Measurements from ENCODE around the gene PAK6. TPM values are rescaled to one million over a fixed set of nuclear protein-coding genes. Genes with fewer than 3 reads are reported as not detected.

The PAK6 gene
- total and polyA plus RNA-seq, 9 of the 15 experiments (the other 6 are each of a cell fraction or from before 2014, with no cell fraction given): 0.03 to 0.74 (median 0.16) TPM; not detected in 2

DNA sequence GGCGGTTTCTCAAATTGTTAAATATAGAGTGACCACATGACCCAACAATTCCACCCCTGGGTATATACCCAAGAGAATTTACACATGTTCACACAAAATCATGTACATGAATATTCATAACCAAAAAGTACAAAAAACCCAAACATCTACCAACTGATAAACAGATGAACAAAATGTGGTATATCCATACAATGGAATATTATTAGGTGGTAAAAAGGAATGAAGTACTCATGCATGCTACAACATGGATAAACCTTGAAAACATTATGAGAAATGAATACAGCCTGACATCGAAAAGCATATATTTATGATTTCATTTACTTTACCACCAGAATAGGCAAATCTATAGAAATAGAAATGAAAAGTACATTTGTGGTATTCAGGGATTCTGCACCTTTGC is 61.5 kb downstream of the PAK6 start:
- ATAC-seq (no peak), FAIRE-seq (no peak), DNase-seq (ENCODE audit: extremely low read depth in 1 of 4, low spot score in 3 of 4) (no peak)
- Histone ChIP-seq H3K36me3 (ENCODE audit: control insufficient read depth, insufficient read depth, low read length) (no peaks in the 10 kb centered on the region), H3K4me2 (ENCODE audit: insufficient read depth, low read length) (no peak overlapping the region), H3K9me3 (replicated peaks; ENCODE audit: control insufficient read depth, insufficient read depth, low read depth, low read length) (no peaks in the 10 kb centered on the region), H3K9ac (ENCODE audit: insufficient read depth in 1 of 2, low read depth in 2 of 2, low read length in 2 of 2) (no peak overlapping the region), H3K4me1 (replicated peaks in 1 of 2; ENCODE audit: control insufficient read depth in 2 of 2, insufficient read depth in 2 of 2, low read length in 2 of 2) (peaks cover 19 to 38% of the 10 kb centered on the region in 2 experiments; a peak in 4 of 5 replicates), H3K79me2 (ENCODE audit: control insufficient read depth, insufficient read depth, low read length) (no peaks in the 10 kb centered on the region), H2AFZ (ENCODE audit: low read depth, low read length) (no peak overlapping the region), H3K4me3 (no peak overlapping the region), H3K27me3 (ENCODE audit: control insufficient read depth in 2 of 2, insufficient read depth in 2 of 2, low read length in 2 of 2) (peaks cover 0 to 8% of the 10 kb centered on the region in 2 experiments; a peak in 1 of 5 replicates), H3K27ac (ENCODE audit: extremely low read depth, low read depth, low read length) (no peak overlapping the region), H3K9me1 (ENCODE audit: control insufficient read depth, insufficient read depth, low read length) (no peaks in the 10 kb centered on the region), H4K20me1 (replicated peaks; ENCODE audit: control insufficient read depth, insufficient read depth, low read length) (no peaks in the 10 kb centered on the region)
- POLR2A ChIA-PET: interaction anchor here (0.9 to 1.6 kb wide), 2 partner anchors 10 kb away, joined by 4 to 13 read pairs; no protein-coding TSS in a partner anchor
- CTCF ChIA-PET (ENCODE audit: low intra/inter-chr PET ratio): no interaction called here
- TF ChIP-seq ZNF146 (CRISPR knock-in tag; IDR thresholded peaks at IDR 0.05; ENCODE audit: unreplicated experiment): peak; percentile 78
- TF ChIP-seq CBX3 (IDR thresholded peaks at IDR 0.05; ENCODE audit: borderline replicate concordance in 1 of 2, low read length in 2 of 2): peak in 1 of 2 experiments; percentile 34; a peak in 1 of 3 replicates
- peak; percentile 73 for TF ChIP-seq RBM25 (IDR thresholded peaks at IDR 0.05; ENCODE audit: low read depth, low read length, severe bottlenecking)
- peak; percentile 39; the same call in 1 of the 2 replicates for TF ChIP-seq BCOR (IDR thresholded peaks at IDR 0.05)
- TF ChIP-seq LCOR (CRISPR knock-in tag; IDR thresholded peaks at IDR 0.05): no peak
- intact Hi-C loops (cut with micrococcal nuclease) (no loop called here), in situ Hi-C loops (cut with MboI) (no loop called here)
- 65% methylated on average over 2 of the region's 2 CpGs for WGBS (ENCODE audit: insufficient coverage, low coverage, missing lambda C conversion rate)
- no TSS peak for BruUV-seq (replicated peaks)

DNA sequence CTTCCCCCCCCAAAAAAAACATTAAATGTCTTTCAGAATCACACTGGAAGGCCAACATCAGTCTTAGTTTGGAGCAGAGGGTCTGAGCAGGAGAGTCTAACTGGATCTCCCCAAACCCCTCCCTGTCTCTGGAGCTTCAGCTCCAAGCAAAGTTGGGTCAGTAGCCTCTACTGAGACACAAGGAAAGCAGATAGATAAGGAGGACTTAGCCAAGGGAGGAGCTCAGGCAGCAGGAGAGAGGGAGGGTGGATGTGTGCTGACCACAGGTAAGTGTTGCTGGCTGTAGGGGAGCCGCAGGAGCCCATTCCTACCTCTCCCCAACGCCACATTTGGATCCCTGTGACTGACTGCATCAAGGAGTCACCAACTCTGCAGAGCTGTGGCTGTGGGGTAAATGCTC is 61.9 kb downstream of the PAK6 start:
- peak; percentile 77 for FAIRE-seq
- H3K27me3 ChIP-seq (ENCODE audit: control insufficient read depth in 2 of 2, insufficient read depth in 2 of 2, low read length in 2 of 2): peaks cover 0 to 4% of the 10 kb centered on the region in 2 experiments; a peak in 1 of 5 replicates
- no peaks in the 10 kb centered on the region for H3K79me2 ChIP-seq (ENCODE audit: control insufficient read depth, insufficient read depth, low read length)
- no TSS peak for BruUV-seq (replicated peaks)
- in situ Hi-C loops (cut with MboI): no loop called here
- H3K9me3 ChIP-seq (replicated peaks; ENCODE audit: control insufficient read depth, insufficient read depth, low read depth, low read length): no peaks in the 10 kb centered on the region
- H3K4me2 ChIP-seq (ENCODE audit: insufficient read depth, low read length): peak overlapping the region; percentile 55; the same call in 1 of the 2 replicates
- TF ChIP-seq, protein P1, sequence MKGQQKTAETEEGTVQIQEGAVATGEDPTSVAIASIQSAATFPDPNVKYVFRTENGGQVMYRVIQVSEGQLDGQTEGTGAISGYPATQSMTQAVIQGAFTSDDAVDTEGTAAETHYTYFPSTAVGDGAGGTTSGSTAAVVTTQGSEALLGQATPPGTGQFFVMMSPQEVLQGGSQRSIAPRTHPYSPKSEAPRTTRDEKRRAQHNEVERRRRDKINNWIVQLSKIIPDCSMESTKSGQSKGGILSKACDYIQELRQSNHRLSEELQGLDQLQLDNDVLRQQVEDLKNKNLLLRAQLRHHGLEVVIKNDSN (CRISPR knock-in tag; IDR thresholded peaks at IDR 0.05): no peak
- TF ChIP-seq CBX3 (IDR thresholded peaks at IDR 0.05; ENCODE audit: borderline replicate concordance in 1 of 2, low read length in 2 of 2) (peak in 1 of 2 experiments; percentile 7; a peak in 1 of 3 replicates), ELF2 (CRISPR knock-in tag; IDR thresholded peaks at IDR 0.05) (no peak), RCOR1 (IDR thresholded peaks at IDR 0.05; ENCODE audit: borderline replicate concordance in 1 of 2, low read depth in 2 of 2, low read length in 2 of 2) (0 out of 4 replicates have a peak, but pooled peaks of 1 of the 2 experiments have one; percentile 1)
- intact Hi-C loops (cut with micrococcal nuclease): no loop called here
- H2AFZ ChIP-seq (ENCODE audit: low read depth, low read length): peak overlapping the region; percentile 78; the same call in 1 of the 2 replicates
- no peaks in the 10 kb centered on the region for H4K20me1 ChIP-seq (replicated peaks; ENCODE audit: control insufficient read depth, insufficient read depth, low read length)
- peak; percentile 38 for ATAC-seq
- H3K36me3 ChIP-seq (ENCODE audit: control insufficient read depth, insufficient read depth, low read length): no peaks in the 10 kb centered on the region
- peak in 3 of 4 experiments; percentile 35 to 50 (median 36) for DNase-seq (ENCODE audit: extremely low read depth in 1 of 4, low spot score in 3 of 4)
- peak overlapping the region in 1 of 2 experiments; percentile 27; a peak in 1 of 4 replicates for H3K9ac ChIP-seq (ENCODE audit: insufficient read depth in 1 of 2, low read depth in 2 of 2, low read length in 2 of 2)
- H3K27ac ChIP-seq (ENCODE audit: extremely low read depth, low read depth, low read length): no peak overlapping the region
- H3K4me3 ChIP-seq: no peak overlapping the region
- H3K9me1 ChIP-seq (ENCODE audit: control insufficient read depth, insufficient read depth, low read length): no peaks in the 10 kb centered on the region
- 14% methylated on average over 2 of the region's 2 CpGs for WGBS (ENCODE audit: insufficient coverage, low coverage, missing lambda C conversion rate)
- ChIA-PET CTCF (ENCODE audit: low intra/inter-chr PET ratio) (no interaction called here), POLR2A (interaction anchor here (0.9 to 1.6 kb wide), 4 partner anchors 9 to 13 kb away, joined by 3 to 13 read pairs (median 4); no protein-coding TSS in a partner anchor)
- peaks cover 19 to 37% of the 10 kb centered on the region in 2 experiments; a peak in 4 of 5 replicates for H3K4me1 ChIP-seq (replicated peaks in 1 of 2; ENCODE audit: control insufficient read depth in 2 of 2, insufficient read depth in 2 of 2, low read length in 2 of 2)

Measured in K562 (cell line).